Peyer's patch (tissue), 4 donors: ENCODE measurements around the gene MT4.

ENCODE experiments used
- POLR2A ChIP-seq, 2 donors: fragments of 450-650 bp; IDR thresholded peaks; one replicate each; pipeline ENCODE4 v1.5.1; 2017; ENCODE audit warnings: antibody characterized with exemption in 2 of 2, mild to moderate bottlenecking in 2 of 2, moderate library complexity in 2 of 2
- TF ChIP-seq, protein P1 (sequence below), 6 experiments: fragments of 450-650 bp in 4 of 6; fragments of 200-600 bp in 2 of 6; sonication (generic) in 1 of 6; IDR thresholded peaks; one replicate each; pipeline ENCODE4 v1.5.1; 2017 to 2019; ENCODE audit warnings: antibody characterized with exemption in 6 of 6, mild to moderate bottlenecking in 3 of 6, moderate library complexity in 1 of 6

DNA sequence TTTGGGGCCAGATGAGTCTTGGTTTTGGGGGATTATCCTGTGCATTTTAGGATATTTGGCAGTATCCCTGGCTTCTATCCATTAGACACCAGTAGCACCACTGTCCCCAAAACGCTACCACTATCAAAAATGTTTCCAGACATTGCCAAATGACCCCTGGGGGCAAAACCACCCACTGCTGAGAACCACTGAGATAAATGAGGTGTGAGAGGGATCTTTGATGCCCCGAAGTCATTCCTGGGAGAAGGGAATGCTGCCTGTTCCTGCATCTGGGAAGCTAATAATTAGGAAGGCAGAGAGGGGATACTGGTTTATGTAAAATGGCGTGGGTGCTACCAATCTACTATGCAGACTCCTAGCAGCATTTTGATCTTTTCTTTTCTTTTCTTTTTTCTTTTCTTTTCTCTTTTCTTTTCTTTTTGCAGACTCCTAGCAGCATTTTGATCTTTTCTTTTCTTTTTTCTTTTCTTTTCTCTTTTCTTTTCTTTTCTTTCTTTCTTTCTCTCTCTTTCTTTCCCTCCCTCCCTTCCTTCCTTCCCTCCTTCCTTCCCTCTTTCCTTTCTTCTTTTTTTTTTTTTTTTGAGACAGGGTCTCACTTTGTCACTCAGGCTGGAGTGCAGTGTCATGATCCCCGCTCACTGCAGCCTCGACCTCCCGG, 15.6 kb downstream of the MT4 start:
- TF ChIP-seq, protein P1, sequence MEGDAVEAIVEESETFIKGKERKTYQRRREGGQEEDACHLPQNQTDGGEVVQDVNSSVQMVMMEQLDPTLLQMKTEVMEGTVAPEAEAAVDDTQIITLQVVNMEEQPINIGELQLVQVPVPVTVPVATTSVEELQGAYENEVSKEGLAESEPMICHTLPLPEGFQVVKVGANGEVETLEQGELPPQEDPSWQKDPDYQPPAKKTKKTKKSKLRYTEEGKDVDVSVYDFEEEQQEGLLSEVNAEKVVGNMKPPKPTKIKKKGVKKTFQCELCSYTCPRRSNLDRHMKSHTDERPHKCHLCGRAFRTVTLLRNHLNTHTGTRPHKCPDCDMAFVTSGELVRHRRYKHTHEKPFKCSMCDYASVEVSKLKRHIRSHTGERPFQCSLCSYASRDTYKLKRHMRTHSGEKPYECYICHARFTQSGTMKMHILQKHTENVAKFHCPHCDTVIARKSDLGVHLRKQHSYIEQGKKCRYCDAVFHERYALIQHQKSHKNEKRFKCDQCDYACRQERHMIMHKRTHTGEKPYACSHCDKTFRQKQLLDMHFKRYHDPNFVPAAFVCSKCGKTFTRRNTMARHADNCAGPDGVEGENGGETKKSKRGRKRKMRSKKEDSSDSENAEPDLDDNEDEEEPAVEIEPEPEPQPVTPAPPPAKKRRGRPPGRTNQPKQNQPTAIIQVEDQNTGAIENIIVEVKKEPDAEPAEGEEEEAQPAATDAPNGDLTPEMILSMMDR (IDR thresholded peaks at IDR 0.05): no peak
- no peak for TF ChIP-seq POLR2A (IDR thresholded peaks at IDR 0.05)
